HG02623 (cell line): ENCODE data around the gene GRN.
"Not testable (repeated sequence)": the region's sequence is repeated elsewhere in the genome, so short reads cannot be mapped to it uniquely, and the experiment has no call there.

Experiments
- ATAC-seq: cut with Tn5 transposase; IDR thresholded peaks from one replicate; pipeline ENCODE4 v1.9.1; 2021; ENCODE audit warnings: moderate library complexity; ENCODE audit not compliant: unreplicated experiment

GRN gene

GRCh38 chr17:44359458-44360143 lies 14.5 kb downstream of the GRN start:
- ATAC-seq: no peak

- no peak for ATAC-seq
Observed at GRCh38 chr17:44360144-44360533, 15.0 kb downstream of the GRN start.

- ATAC-seq: no peak
Observed at GRCh38 chr17:44360826-44361225, 15.7 kb downstream of the GRN start.

- ATAC-seq: no peak
Observed at GRCh38 chr17:44361292-44362260, 16.5 kb downstream of the GRN start.

GRCh38 chr17:44362459-44362948 lies 17.4 kb downstream of the GRN start:
- no peak for ATAC-seq

- ATAC-seq: no peak
Observed at GRCh38 chr17:44362949-44363612, 18.0 kb downstream of the GRN start.

GRCh38 chr17:44363613-44364159 lies 18.6 kb downstream of the GRN start, which contains the start of gene FAM171A2:
Gene FAM171A2, minus strand, starts transcription at chr17:44363853. Its CDS starts 139 bp downstream, at chr17:44363714.
- ATAC-seq: no peak

GRCh38 chr17:44365051-44365450 lies 19.9 kb downstream of the GRN start:
- ATAC-seq: not testable (repeated sequence)

- ATAC-seq: no peak
Observed at GRCh38 chr17:44367231-44367979, 22.3 kb downstream of the GRN start.

- not testable (repeated sequence) for ATAC-seq
Observed at GRCh38 chr17:44368391-44369243, 23.5 kb downstream of the GRN start.

GRCh38 chr17:44369414-44370023 lies 24.4 kb downstream of the GRN start:
- ATAC-seq: not testable (repeated sequence)

GRCh38 chr17:44372036-44372435 lies 26.9 kb downstream of the GRN start:
- no peak for ATAC-seq

GRCh38 chr17:44374306-44375195 lies 29.4 kb downstream of the GRN start:
- no peak for ATAC-seq

GRCh38 chr17:44375196-44376017 lies 30.3 kb downstream of the GRN start:
- no peak for ATAC-seq

- no peak for ATAC-seq
Observed at GRCh38 chr17:44376124-44376523, 31.0 kb downstream of the GRN start.

GRCh38 chr17:44376779-44377178 lies 31.7 kb downstream of the GRN start:
- no peak for ATAC-seq

GRCh38 chr17:44378171-44378705 lies 33.1 kb downstream of the GRN start:
- ATAC-seq: no peak
